Left renal cortex interstitium (tissue), 4 donors: ENCODE measurements around the gene RXRG. TPM values are rescaled to one million over a fixed set of nuclear protein-coding genes. Genes with fewer than 3 reads are reported as not detected.
"Not testable (repeated sequence)": the region's sequence is repeated elsewhere in the genome, so short reads cannot be mapped to it uniquely, and the experiment has no call there.

Experiments
- DNase-seq, 4 donors: peaks; one replicate each; pipeline ENCODE4 v3.0.0-alpha.2; 2013; ENCODE audit warnings: low read depth in 4 of 4, low spot score in 2 of 4, missing footprints in 1 of 4
- polyA plus RNA-seq, 4 donors: library from polyadenylated mRNA; unstranded; fragments of 120-200 nt; gene quantifications; one replicate each; pipeline ENCODE4 v1.2.1, GENCODE V29; 2013; ENCODE audit not compliant: insufficient read length in 4 of 4

The RXRG gene
- 1 to 10 TPM; 1.6 to 3.0 (median 2.2) TPM for polyA plus RNA-seq

GRCh38 chr1:165444897-165445370 is at the start of gene RXRG:
TSS of gene RXRG (minus strand) at chr1:165445126. CDS start at chr1:165444893, 233 bp downstream.
- DNase-seq = peak in 2 of 4 donors; percentile 24

GRCh38 chr1:165492845-165493373 is 48.0 kb upstream of the RXRG start:
- no peak for DNase-seq

- DNase-seq = no peak
These were observed 45.2 kb upstream of the RXRG start for GRCh38 chr1:165490175-165490574.

GRCh38 chr1:165487921-165488320 is 43.0 kb upstream of the RXRG start:
- DNase-seq = no peak

- no peak for DNase-seq
These were observed 41.7 kb upstream of the RXRG start for GRCh38 chr1:165486663-165487062.

- no peak for DNase-seq
These were observed 40.8 kb upstream of the RXRG start for GRCh38 chr1:165485716-165486115.

GRCh38 chr1:165484532-165484931 is 39.6 kb upstream of the RXRG start:
- no peak for DNase-seq

GRCh38 chr1:165483412-165483811 is 38.5 kb upstream of the RXRG start:
- no peak for DNase-seq

- no peak for DNase-seq
These were observed 37.0 kb upstream of the RXRG start for GRCh38 chr1:165481820-165482532.

- no peak for DNase-seq
These were observed 31.9 kb upstream of the RXRG start for GRCh38 chr1:165476776-165477175.

GRCh38 chr1:165474196-165474595 is 29.3 kb upstream of the RXRG start:
- DNase-seq = no peak

- no peak for DNase-seq
These were observed 28.2 kb upstream of the RXRG start for GRCh38 chr1:165473081-165473480.

- no peak for DNase-seq
These were observed 23.9 kb upstream of the RXRG start for GRCh38 chr1:165468726-165469249.

GRCh38 chr1:165468253-165468652 is 23.3 kb upstream of the RXRG start:
- DNase-seq = no peak

GRCh38 chr1:165467706-165468105 is 22.8 kb upstream of the RXRG start:
- no peak for DNase-seq

- no peak for DNase-seq
These were observed 19.1 kb upstream of the RXRG start for GRCh38 chr1:165463978-165464377.

- DNase-seq = not testable (repeated sequence)
These were observed 14.8 kb upstream of the RXRG start for GRCh38 chr1:165459683-165460082.

GRCh38 chr1:165456861-165457260 is 11.9 kb upstream of the RXRG start:
- DNase-seq = no peak

GRCh38 chr1:165456114-165456513 is 11.2 kb upstream of the RXRG start:
- DNase-seq = no peak

GRCh38 chr1:165455111-165455510 is 10.2 kb upstream of the RXRG start:
- DNase-seq = no peak

GRCh38 chr1:165454091-165454610 is 9.2 kb upstream of the RXRG start:
- DNase-seq = no peak
